HL-60/S4 treated with retinoic acid at 250 ng/mL for 4 days and 3 days (cell line): Measurements from ENCODE around the gene B3GAT1.
"Not testable (repeated sequence)": the region's sequence is repeated elsewhere in the genome, so short reads cannot be mapped to it uniquely, and the experiment has no call there.

Experiments
- in situ Hi-C: fragments of 300-500 bp; cut with MboI; formaldehyde crosslinking; loops from 2 replicates; pipeline ENCODE4 v1.7.0; 2022; ENCODE audit warnings: low sequenced_read_pairs

B3GAT1 gene

GRCh38 chr11:134358165-134358855 is 53.7 kb downstream of the B3GAT1 start:
- in situ Hi-C loops = no loop called here

GRCh38 chr11:134357545-134357839 is 54.5 kb downstream of the B3GAT1 start:
- in situ Hi-C loops = no loop called here

- in situ Hi-C loops = no loop called here
Observed at GRCh38 chr11:134356656-134357544, 55.1 kb downstream of the B3GAT1 start.

- in situ Hi-C loops = no loop called here
Observed at GRCh38 chr11:134355656-134356055, 56.4 kb downstream of the B3GAT1 start.

- in situ Hi-C loops = no loop called here
Observed at GRCh38 chr11:134355136-134355535, 56.9 kb downstream of the B3GAT1 start.

- in situ Hi-C loops = no loop called here
Observed at GRCh38 chr11:134352111-134352510, 59.9 kb downstream of the B3GAT1 start.

- in situ Hi-C loops = no loop called here
Observed at GRCh38 chr11:134350381-134350780, 61.7 kb downstream of the B3GAT1 start.

- in situ Hi-C loops = no loop called here
Observed at GRCh38 chr11:134349802-134350355, 62.2 kb downstream of the B3GAT1 start.

- in situ Hi-C loops = no loop called here
Observed at GRCh38 chr11:134349109-134349801, 62.8 kb downstream of the B3GAT1 start.

GRCh38 chr11:134347441-134347840 is 64.6 kb downstream of the B3GAT1 start:
- in situ Hi-C loops = no loop called here

- in situ Hi-C loops = no loop called here
Observed at GRCh38 chr11:134346976-134347350, 65.1 kb downstream of the B3GAT1 start.

- in situ Hi-C loops = no loop called here
Observed at GRCh38 chr11:134346101-134346975, 65.7 kb downstream of the B3GAT1 start.

- in situ Hi-C loops = no loop called here
Observed at GRCh38 chr11:134345237-134345550, 66.8 kb downstream of the B3GAT1 start.

GRCh38 chr11:134344497-134345236 is 67.4 kb downstream of the B3GAT1 start:
- in situ Hi-C loops = not testable (repeated sequence)

GRCh38 chr11:134343646-134344045 is 68.4 kb downstream of the B3GAT1 start:
- in situ Hi-C loops = no loop called here

GRCh38 chr11:134342572-134343340 is 69.3 kb downstream of the B3GAT1 start:
- in situ Hi-C loops = no loop called here

GRCh38 chr11:134341805-134342571 is 70.1 kb downstream of the B3GAT1 start:
- in situ Hi-C loops = no loop called here

- in situ Hi-C loops = no loop called here
Observed at GRCh38 chr11:134340354-134340964, 71.6 kb downstream of the B3GAT1 start.
